ENCODE measurements around the gene ESYT3. TPM values are rescaled to one million over a fixed set of nuclear protein-coding genes. Genes with fewer than 3 reads are reported as not detected.

The ESYT3 gene
- total RNA-seq, 1 experiment from 2014 or later, result 2.6 TPM

DNA sequence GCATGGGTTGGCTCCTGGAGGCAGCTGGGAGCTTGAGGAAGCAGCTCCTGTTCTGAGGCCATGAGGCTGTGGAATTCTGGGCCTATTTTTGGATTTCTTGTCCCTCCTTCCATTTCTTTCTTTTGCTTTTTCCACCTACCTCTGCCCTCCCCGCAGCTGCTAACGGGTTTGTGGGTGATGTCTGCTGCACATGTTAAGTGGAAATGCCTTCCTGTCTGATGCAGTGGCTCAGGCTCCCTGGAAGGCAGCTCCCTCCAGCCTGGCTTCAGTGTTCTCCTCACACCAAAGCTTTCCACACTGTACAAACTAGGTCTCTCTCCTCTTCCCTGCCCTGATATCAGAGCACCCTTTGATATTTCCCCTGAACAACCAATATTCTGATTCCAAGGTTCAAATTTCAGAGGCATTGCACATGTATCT is 33.8 kb upstream of the ESYT3 start:
- ChIA-PET CTCF (no interaction called here), POLR2A (no interaction called here)
- Histone ChIP-seq H3K4me3 (ENCODE audit: low read depth in 2 of 2, low read length in 2 of 2) (no peak overlapping the region), H3K27ac (ENCODE audit: low read length) (no peak overlapping the region), H3K4me1 (ENCODE audit: control insufficient read depth, insufficient read depth, low read length) (no peaks in the 10 kb centered on the region), H3K9me3 (ENCODE audit: control insufficient read depth, insufficient read depth, low read depth, low read length) (no peaks in the 10 kb centered on the region), H3K36me3 (ENCODE audit: control insufficient read depth, insufficient read depth, low read length) (no peaks in the 10 kb centered on the region), H3K27me3 (ENCODE audit: control insufficient read depth, insufficient read depth, low read length) (no peaks in the 10 kb centered on the region)
- no TSS peak for BruUV-seq (replicated peaks)
- DNase-seq (ENCODE audit: low read depth, low spot score), result no peak
- intact Hi-C loops (cut with micrococcal nuclease; ENCODE audit: unreplicated experiment), result loop anchor here (10.0 kb wide), 1 partner anchor 66 kb away; no protein-coding TSS in a partner anchor
- TF ChIP-seq POLR2AphosphoS5 (IDR thresholded peaks at IDR 0.05; ENCODE audit: low read depth, low read length) (no peak), SIN3A (IDR thresholded peaks at IDR 0.05; ENCODE audit: borderline replicate concordance, insufficient read depth, low read depth, low read length) (no peak), TCF7L2 (IDR thresholded peaks at IDR 0.05; ENCODE audit: low read depth, low read length) (no peak)
- TF ChIP-seq, protein P1, sequence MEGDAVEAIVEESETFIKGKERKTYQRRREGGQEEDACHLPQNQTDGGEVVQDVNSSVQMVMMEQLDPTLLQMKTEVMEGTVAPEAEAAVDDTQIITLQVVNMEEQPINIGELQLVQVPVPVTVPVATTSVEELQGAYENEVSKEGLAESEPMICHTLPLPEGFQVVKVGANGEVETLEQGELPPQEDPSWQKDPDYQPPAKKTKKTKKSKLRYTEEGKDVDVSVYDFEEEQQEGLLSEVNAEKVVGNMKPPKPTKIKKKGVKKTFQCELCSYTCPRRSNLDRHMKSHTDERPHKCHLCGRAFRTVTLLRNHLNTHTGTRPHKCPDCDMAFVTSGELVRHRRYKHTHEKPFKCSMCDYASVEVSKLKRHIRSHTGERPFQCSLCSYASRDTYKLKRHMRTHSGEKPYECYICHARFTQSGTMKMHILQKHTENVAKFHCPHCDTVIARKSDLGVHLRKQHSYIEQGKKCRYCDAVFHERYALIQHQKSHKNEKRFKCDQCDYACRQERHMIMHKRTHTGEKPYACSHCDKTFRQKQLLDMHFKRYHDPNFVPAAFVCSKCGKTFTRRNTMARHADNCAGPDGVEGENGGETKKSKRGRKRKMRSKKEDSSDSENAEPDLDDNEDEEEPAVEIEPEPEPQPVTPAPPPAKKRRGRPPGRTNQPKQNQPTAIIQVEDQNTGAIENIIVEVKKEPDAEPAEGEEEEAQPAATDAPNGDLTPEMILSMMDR (IDR thresholded peaks at IDR 0.05), result no peak
- TF ChIP-seq, protein P2, sequence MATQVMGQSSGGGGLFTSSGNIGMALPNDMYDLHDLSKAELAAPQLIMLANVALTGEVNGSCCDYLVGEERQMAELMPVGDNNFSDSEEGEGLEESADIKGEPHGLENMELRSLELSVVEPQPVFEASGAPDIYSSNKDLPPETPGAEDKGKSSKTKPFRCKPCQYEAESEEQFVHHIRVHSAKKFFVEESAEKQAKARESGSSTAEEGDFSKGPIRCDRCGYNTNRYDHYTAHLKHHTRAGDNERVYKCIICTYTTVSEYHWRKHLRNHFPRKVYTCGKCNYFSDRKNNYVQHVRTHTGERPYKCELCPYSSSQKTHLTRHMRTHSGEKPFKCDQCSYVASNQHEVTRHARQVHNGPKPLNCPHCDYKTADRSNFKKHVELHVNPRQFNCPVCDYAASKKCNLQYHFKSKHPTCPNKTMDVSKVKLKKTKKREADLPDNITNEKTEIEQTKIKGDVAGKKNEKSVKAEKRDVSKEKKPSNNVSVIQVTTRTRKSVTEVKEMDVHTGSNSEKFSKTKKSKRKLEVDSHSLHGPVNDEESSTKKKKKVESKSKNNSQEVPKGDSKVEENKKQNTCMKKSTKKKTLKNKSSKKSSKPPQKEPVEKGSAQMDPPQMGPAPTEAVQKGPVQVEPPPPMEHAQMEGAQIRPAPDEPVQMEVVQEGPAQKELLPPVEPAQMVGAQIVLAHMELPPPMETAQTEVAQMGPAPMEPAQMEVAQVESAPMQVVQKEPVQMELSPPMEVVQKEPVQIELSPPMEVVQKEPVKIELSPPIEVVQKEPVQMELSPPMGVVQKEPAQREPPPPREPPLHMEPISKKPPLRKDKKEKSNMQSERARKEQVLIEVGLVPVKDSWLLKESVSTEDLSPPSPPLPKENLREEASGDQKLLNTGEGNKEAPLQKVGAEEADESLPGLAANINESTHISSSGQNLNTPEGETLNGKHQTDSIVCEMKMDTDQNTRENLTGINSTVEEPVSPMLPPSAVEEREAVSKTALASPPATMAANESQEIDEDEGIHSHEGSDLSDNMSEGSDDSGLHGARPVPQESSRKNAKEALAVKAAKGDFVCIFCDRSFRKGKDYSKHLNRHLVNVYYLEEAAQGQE (IDR thresholded peaks at IDR 0.05; ENCODE audit: insufficient read depth in 1 of 2, low read depth in 2 of 2, low read length in 1 of 2), result no peak
- in situ Hi-C loops (cut with HindIII; ENCODE audit: low pct_unique_long_range_greater_than_20kb, low sequenced_read_pairs), result no loop called here
- no peak for ATAC-seq

DNA sequence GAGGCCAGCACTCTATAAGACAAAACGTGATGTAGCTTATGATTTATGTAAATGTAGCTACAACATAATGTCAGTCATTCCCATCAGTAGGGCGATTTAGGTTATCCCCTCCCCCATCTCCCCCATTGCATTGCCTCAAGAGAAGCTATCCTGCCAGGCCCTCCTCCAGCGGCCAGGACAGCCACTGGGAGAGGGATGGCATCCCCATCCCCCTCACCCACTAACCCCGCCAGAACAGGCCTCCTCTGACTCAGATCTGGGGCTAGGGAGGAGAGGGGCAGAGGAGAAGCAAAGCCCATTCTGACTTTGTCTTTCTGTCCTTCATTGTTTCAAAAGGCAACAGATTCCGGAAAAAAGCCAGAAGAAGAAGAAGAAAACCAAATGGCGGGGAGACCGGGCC is 32.6 kb upstream of the ESYT3 start:
- no peak for ATAC-seq
- intact Hi-C loops (cut with micrococcal nuclease; ENCODE audit: unreplicated experiment) (loop anchor here (10.0 kb wide), 1 partner anchor 67 kb away; no protein-coding TSS in a partner anchor), in situ Hi-C loops (cut with HindIII; ENCODE audit: low pct_unique_long_range_greater_than_20kb, low sequenced_read_pairs) (no loop called here)
- TF ChIP-seq SIN3A (IDR thresholded peaks at IDR 0.05; ENCODE audit: borderline replicate concordance, insufficient read depth, low read depth, low read length) (no peak), TCF7L2 (IDR thresholded peaks at IDR 0.05; ENCODE audit: low read depth, low read length) (no peak), POLR2AphosphoS5 (IDR thresholded peaks at IDR 0.05; ENCODE audit: low read depth, low read length) (no peak)
- TF ChIP-seq, protein P2 (IDR thresholded peaks at IDR 0.05; ENCODE audit: insufficient read depth in 1 of 2, low read depth in 2 of 2, low read length in 1 of 2), result no peak
- TF ChIP-seq, protein P1 (IDR thresholded peaks at IDR 0.05), result no peak
- Histone ChIP-seq H3K36me3 (ENCODE audit: control insufficient read depth, insufficient read depth, low read length) (no peaks in the 10 kb centered on the region), H3K9me3 (ENCODE audit: control insufficient read depth, insufficient read depth, low read depth, low read length) (no peaks in the 10 kb centered on the region), H3K4me1 (ENCODE audit: control insufficient read depth, insufficient read depth, low read length) (no peaks in the 10 kb centered on the region), H3K27me3 (ENCODE audit: control insufficient read depth, insufficient read depth, low read length) (no peaks in the 10 kb centered on the region), H3K27ac (ENCODE audit: low read length) (no peak overlapping the region), H3K4me3 (ENCODE audit: low read depth in 2 of 2, low read length in 2 of 2) (no peak overlapping the region)
- no TSS peak for BruUV-seq (replicated peaks)
- no peak for DNase-seq (ENCODE audit: low read depth, low spot score)
- POLR2A ChIA-PET, result interaction anchor here (0.6 kb wide), 1 partner anchor 64 kb away, joined by 3 read pairs; no protein-coding TSS in a partner anchor
- CTCF ChIA-PET, result no interaction called here

Measured in Panc1 (cell line).